K562 (cell line): ENCODE data around the gene PTK7. TPM values are rescaled to one million over a fixed set of nuclear protein-coding genes. Genes with fewer than 3 reads are reported as not detected.
A peak's percentile ranks its signal among the peaks of the same experiment; 100 is the strongest.

Source experiments
- ATAC-seq: fragments of 200-7000 bp; cut with Tn5 transposase; 3 replicates; pipeline ENCODE4 v1.9.1; 2020; ENCODE audit warnings: moderate library complexity
- BruUV-seq: library from RNA; stranded (reverse); fragments of 400-500 nt; replicated peaks from 2 replicates; lab custom pipeline; 2021; lab: Mats Ljungman, UMichigan
- CTCF ChIA-PET: fragments of 300-600 bp; formaldehyde crosslinking; extraction: SDS; loops from one replicate; lab custom pipeline; 2021; ENCODE audit warnings: low intra/inter-chr PET ratio; lab: Yijun Ruan, JAX
- POLR2A ChIA-PET: fragments of 300-600, 350-650 bp; sonication (Branson Sonifier 250); formaldehyde crosslinking; extraction: SDS; loops from one replicate; lab custom pipeline; 2021; ENCODE audit warnings: antibody characterized with exemption, inconsistent platforms; lab: Yijun Ruan, JAX
- DNase-seq, 4 experiments: peaks; one replicate each; pipeline versions ENCODE4 v3.0.0 to v3.0.0-alpha.2; 2011 to 2018; ENCODE audit warnings: low spot score in 3 of 4, mixed read lengths in 3 of 4; ENCODE audit errors: extremely low read depth in 1 of 4
- FAIRE-seq: peaks from 2 replicates; lab custom pipeline; 2011; peaks lifted over from hg19 to GRCh38; lab: Jason Lieb, UNC
- H2AFZ ChIP-seq: 2 replicates; pipeline ENCODE4 v1.6.0; 2011; ENCODE audit warnings: low read depth, low read length, control low read depth, inconsistent platforms
- H3K27ac ChIP-seq: fragments of 200-600 bp; 3 replicates; pipeline ENCODE4 v1.8.0; 2011; ENCODE audit warnings: low read depth, mild to moderate bottlenecking, control low read depth, inconsistent platforms, low read length, moderate library complexity, mixed read lengths; ENCODE audit errors: extremely low read depth
- H3K27me3 ChIP-seq, 2 experiments: fragments of 300-600 bp in 1 of 2; 2 replicates in 1 of 2; 3 replicates in 1 of 2; pipeline versions ENCODE4 v1.6.0 to v1.8.0; 2011; ENCODE audit warnings: inconsistent platforms in 2 of 2, low read length in 2 of 2, mild to moderate bottlenecking in 1 of 2, mixed read lengths in 1 of 2, moderate library complexity in 1 of 2; ENCODE audit not compliant: control insufficient read depth in 2 of 2, insufficient read depth in 2 of 2
- H3K36me3 ChIP-seq: fragments of 300-600 bp; 3 replicates; pipeline ENCODE4 v1.8.0; 2011; ENCODE audit warnings: mild to moderate bottlenecking, low read length, inconsistent platforms; ENCODE audit not compliant: control insufficient read depth, insufficient read depth
- H3K4me1 ChIP-seq, 2 experiments: fragments of 200-600 bp in 1 of 2; replicated peaks in 1 of 2; 2 replicates in 1 of 2; 3 replicates in 1 of 2; pipeline versions ENCODE4 v1.5.1 to v1.8.0; 2011; ENCODE audit warnings: inconsistent platforms in 2 of 2, low read length in 2 of 2, mild to moderate bottlenecking in 1 of 2, mixed read lengths in 1 of 2, moderate library complexity in 1 of 2; ENCODE audit not compliant: control insufficient read depth in 2 of 2, insufficient read depth in 2 of 2
- H3K4me2 ChIP-seq: 2 replicates; pipeline ENCODE4 v1.6.1; 2011; ENCODE audit warnings: low read length, control low read depth, inconsistent platforms, mixed read lengths; ENCODE audit not compliant: insufficient read depth
- H3K4me3 ChIP-seq: fragments of 200-600 bp; sonication (generic), shearing (Covaris generic); 2 replicates; pipeline ENCODE4 v1.5.1; 2016; ENCODE audit warnings: control low read depth, inconsistent platforms
- H3K79me2 ChIP-seq: fragments of 200-600 bp; 3 replicates; pipeline ENCODE4 v1.8.0; 2011; ENCODE audit warnings: low read length, inconsistent platforms; ENCODE audit not compliant: control insufficient read depth, insufficient read depth
- H3K9ac ChIP-seq, 2 experiments: 2 replicates each; pipeline versions ENCODE4 v1.6.0 to v1.6.1; 2011; ENCODE audit warnings: low read depth in 2 of 2, low read length in 2 of 2, control low read depth in 1 of 2, inconsistent platforms in 1 of 2, mild to moderate bottlenecking in 1 of 2, mixed read lengths in 1 of 2; ENCODE audit not compliant: insufficient read depth in 1 of 2
- H3K9me1 ChIP-seq: one replicate; pipeline ENCODE4 v1.6.0; 2011; ENCODE audit warnings: inconsistent platforms, mild to moderate bottlenecking, low read length, moderate library complexity; ENCODE audit not compliant: control insufficient read depth, insufficient read depth
- H3K9me3 ChIP-seq: replicated peaks from 2 replicates; pipeline ENCODE4 v1.5.1; 2011; ENCODE audit warnings: low read depth, low read length, inconsistent platforms; ENCODE audit not compliant: control insufficient read depth, insufficient read depth
- H4K20me1 ChIP-seq: replicated peaks from 2 replicates; pipeline ENCODE4 v1.6.1; 2011; ENCODE audit warnings: low read length, inconsistent platforms, mixed read lengths; ENCODE audit not compliant: control insufficient read depth, insufficient read depth
- BRD9 ChIP-seq: fragments of 450-650 bp; IDR thresholded peaks from 2 replicates; pipeline ENCODE4 v1.6.1; 2018; ENCODE audit warnings: low read depth; ENCODE audit not compliant: partially characterized antibody
- CREB3L1 ChIP-seq: fragments of 450-650 bp; IDR thresholded peaks from 2 replicates; pipeline ENCODE4 v1.6.1; 2014; ENCODE audit warnings: low read depth, mild to moderate bottlenecking, moderate library complexity, borderline replicate concordance
- CTCF ChIP-seq, 3 experiments: IDR thresholded peaks in 2 of 3; conservative IDR thresholded peaks in 1 of 3; 2 replicates each; pipeline ENCODE4 v1.5.1; 2011 to 2012; ENCODE audit warnings: low read length in 3 of 3, mild to moderate bottlenecking in 3 of 3, control low read depth in 2 of 3, improper control_type of control experiment in 1 of 3, inconsistent platforms in 1 of 3, low read depth in 1 of 3, mixed read lengths in 1 of 3, moderate library complexity in 1 of 3; ENCODE audit not compliant: insufficient read depth in 2 of 3
- HDAC8 ChIP-seq: fragments of 450-650 bp; IDR thresholded peaks from 2 replicates; pipeline ENCODE4 v1.6.1; 2016; ENCODE audit warnings: mild to moderate bottlenecking, missing genetic modification characterization, moderate library complexity, missing compliant biosample characterization
- PATZ1 ChIP-seq: fragments of 250-450 bp; sonication (Bioruptor Pico); IDR thresholded peaks from 2 replicates; pipeline ENCODE4 v1.5.0; 2020; ENCODE audit warnings: mild to moderate bottlenecking, borderline replicate concordance
- PCBP1 ChIP-seq: fragments of 200-400 bp; formaldehyde crosslinking; IDR thresholded peaks from 2 replicates; pipeline ENCODE4 v1.6.1; 2018; ENCODE audit warnings: mild to moderate bottlenecking, low read depth, low read length; ENCODE audit not compliant: poor library complexity, severe bottlenecking
- THRB ChIP-seq: fragments of 450-650 bp; formaldehyde crosslinking; conservative IDR thresholded peaks from 2 replicates; pipeline ENCODE4 v1.4.0; 2022; ENCODE audit warnings: mild to moderate bottlenecking, missing genetic modification characterization
- ZNF766 ChIP-seq: fragments of 200-800 bp; sonication (Bioruptor generic); conservative IDR thresholded peaks from 2 replicates; pipeline ENCODE4 v1.6.1; 2016; ENCODE audit warnings: missing genetic modification characterization, missing compliant biosample characterization
- WGBS: fragments of 100-300 bp; shearing (Covaris generic); methylation state at CpG from one replicate; pipeline ENCODE4 v1.1.6; 2016; ENCODE audit warnings: low coverage, mixed read lengths; ENCODE audit not compliant: insufficient coverage; ENCODE audit errors: missing lambda C conversion rate; 5-methylcytosine and 5-hydroxymethylcytosine counted together
- in situ Hi-C: fragments of 300-500 bp; cut with MboI; formaldehyde crosslinking; loops from 4 replicates; pipeline ENCODE4 v1.15.0; 2018; ENCODE audit warnings: inconsistent platforms, mixed read lengths
- intact Hi-C: fragments of 100-400 bp; cut with micrococcal nuclease; formaldehyde crosslinking; loops from 2 replicates; pipeline ENCODE4 v1.14.2; 2022
- polyA plus RNA-seq, 8 experiments: library from polyadenylated mRNA; depleted of rRNA in 4 of 8; stranded (reverse) in 5 of 8; unstranded in 3 of 8; fragments of >200 nt; fragmentation: Nextera tagmentation in 2 of 8; fragmentation: Illumina TruSeq in 1 of 8; extraction: Ambion mirVana in 2 of 8; extraction: Trizol in 1 of 8; gene quantifications; 2 replicates each; pipeline versions ENCODE4 v1.2.1 to v1.2.3, GENCODE V29; 2011 to 2014; ENCODE audit warnings: inconsistent platforms in 1 of 8, missing spikeins in 1 of 8
- total RNA-seq, 7 experiments: library from RNA; depleted of rRNA in 6 of 7; stranded (reverse); fragments of >200 nt in 6 of 7; fragmentation: Illumina TruSeq in 2 of 7; extraction: Trizol in 2 of 7; gene quantifications; 2 replicates each; pipeline versions ENCODE4 v1.2.1 to v1.2.3, GENCODE V29; 2011 to 2021; ENCODE audit warnings: low replicate concordance in 1 of 7

The PTK7 gene
- total and polyA plus RNA-seq, 9 of the 15 experiments (the other 6 are each of a cell fraction or from before 2014, with no cell fraction given), result 0.20 to 6.8 (median 4.2) TPM

- TF ChIP-seq CTCF (IDR thresholded peaks at IDR 0.05 in 2 of 3, conservative IDR thresholded peaks at IDR 0.05 in 1 of 3; ENCODE audit: insufficient read depth in 2 of 3, low read depth in 1 of 3, low read length in 3 of 3), result peak in 1 of 3 experiments; percentile 10; a peak in 1 of 6 replicates
- no peak for TF ChIP-seq ZNF766
- peak; percentile 49 for TF ChIP-seq BRD9
Observed at GRCh38 chr6:43052842-43053544, 23.1 kb upstream of the PTK7 start (continued).

GRCh38 chr6:43053545-43054205 is 22.4 kb upstream of the PTK7 start, which contains the start of gene CUL7:
Gene CUL7, minus strand, starts transcription at chr6:43053851. Its CDS starts 1,063 bp downstream, at chr6:43052788.
- Histone ChIP-seq H3K4me1 (peaks cover 27 to 29% of the 10 kb centered on the region in 2 experiments), H3K27ac (peak within 1 kb of the TSS; percentile 95), H3K9me1 (peaks cover 9% of the 10 kb centered on the region), H3K79me2 (peaks cover 36% of the 10 kb centered on the region), H3K9me3 (no peaks in the 10 kb centered on the region), H3K4me3 (peak within 1 kb of the TSS; percentile 73), H3K4me2 (peak within 1 kb of the TSS; percentile 93), H3K27me3 (no peaks in the 10 kb centered on the region), H3K36me3 (peaks cover 74% of the 10 kb centered on the region), H3K9ac (peak within 1 kb of the TSS; percentile 96 to 97), H4K20me1 (no peaks in the 10 kb centered on the region), H2AFZ (peak within 1 kb of the TSS; percentile 78)
- intact Hi-C loops (no loop called here), in situ Hi-C loops (no loop called here)
- POLR2A ChIA-PET, result interaction anchor here (0.5 to 3.2 kb wide), 24 partner anchors 9 to 1025 kb away, joined by 3 to 22 read pairs (median 4); partner anchors contain the start of genes KLHDC3, MEA1 and RRP36
- WGBS, result 2% methylated on average over 42 of the region's 45 CpGs
- FAIRE-seq (peak; percentile 91), DNase-seq (peak; percentile 96 to 98 (median 97)), ATAC-seq (peak; percentile 98)
- CTCF ChIA-PET, result interaction anchor here (0.6 to 0.7 kb wide), 2 partner anchors 16 to 119 kb away, joined by 3 to 5 read pairs; no protein-coding TSS in a partner anchor
- no TSS peak for BruUV-seq
- TF ChIP-seq CREB3L1, result peak; percentile 98
- TF ChIP-seq PATZ1 (CRISPR knock-in tag), result peak; percentile 83; the same call in 1 of the 2 replicates
- TF ChIP-seq HDAC8 (tag), result no peak
- peak; percentile 98 for TF ChIP-seq THRB (CRISPR knock-in tag)
- peak; percentile 87 for TF ChIP-seq PCBP1
